GM19468 (cell line): ENCODE data around the gene VENTX.

Experiments used
- ATAC-seq: cut with Tn5 transposase; IDR thresholded peaks from one replicate; pipeline ENCODE4 v1.9.1; 2021; ENCODE audit warnings: mild to moderate bottlenecking, moderate library complexity, moderate number of reproducible peaks; ENCODE audit not compliant: unreplicated experiment; ENCODE audit errors: extremely low read depth

Gene VENTX

GRCh38 chr10:133270773-133271297 is 33.2 kb downstream of the VENTX start:
- ATAC-seq = no peak

DNA sequence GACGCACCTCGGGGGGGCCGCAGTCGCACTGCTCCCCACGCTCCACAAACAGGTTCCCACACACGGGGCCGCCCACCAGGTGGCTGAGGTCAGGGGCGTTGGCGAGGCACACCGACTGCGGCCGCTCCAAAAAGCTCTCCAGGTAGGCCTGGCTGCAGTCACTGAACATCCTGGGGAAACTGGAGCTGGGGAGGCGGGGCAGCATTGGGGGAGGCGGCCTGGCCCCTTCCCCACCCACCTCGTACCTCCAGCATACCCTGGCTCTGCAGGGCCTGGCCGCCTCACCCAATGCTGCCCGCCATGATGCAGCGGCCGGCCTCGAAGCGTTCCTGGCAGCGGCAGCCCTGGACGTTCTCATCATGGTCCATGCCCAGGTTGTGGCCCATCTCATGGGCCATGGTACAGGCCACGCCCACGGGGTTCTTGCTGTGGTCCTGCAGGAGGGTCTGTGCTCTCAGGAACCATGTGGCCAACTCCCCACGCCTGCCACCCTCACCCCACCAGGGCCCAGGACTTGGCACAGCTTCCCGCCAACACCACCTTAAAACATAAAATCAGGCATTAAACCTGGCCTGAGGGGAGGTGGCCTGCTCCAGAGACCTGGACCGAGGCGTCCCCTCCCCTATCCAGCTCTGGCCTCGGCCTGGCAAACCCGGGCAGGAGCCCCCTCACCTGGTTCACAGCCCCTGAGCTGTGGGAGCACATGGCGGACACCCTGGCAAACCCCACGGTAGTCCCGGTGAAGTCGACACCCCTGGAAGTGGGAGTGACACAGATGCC is 34.1 kb downstream of the VENTX start:
- ATAC-seq = no peak

- ATAC-seq = no peak
Observed at GRCh38 chr10:133272301-133272963, 34.8 kb downstream of the VENTX start.

GRCh38 chr10:133272964-133273420 is 35.3 kb downstream of the VENTX start:
- no peak for ATAC-seq

- ATAC-seq = no peak
Observed at GRCh38 chr10:133273534-133274143, 36.0 kb downstream of the VENTX start.

- ATAC-seq = peak; percentile 47
Observed at GRCh38 chr10:133274751-133275683, 37.4 kb downstream of the VENTX start.

DNA sequence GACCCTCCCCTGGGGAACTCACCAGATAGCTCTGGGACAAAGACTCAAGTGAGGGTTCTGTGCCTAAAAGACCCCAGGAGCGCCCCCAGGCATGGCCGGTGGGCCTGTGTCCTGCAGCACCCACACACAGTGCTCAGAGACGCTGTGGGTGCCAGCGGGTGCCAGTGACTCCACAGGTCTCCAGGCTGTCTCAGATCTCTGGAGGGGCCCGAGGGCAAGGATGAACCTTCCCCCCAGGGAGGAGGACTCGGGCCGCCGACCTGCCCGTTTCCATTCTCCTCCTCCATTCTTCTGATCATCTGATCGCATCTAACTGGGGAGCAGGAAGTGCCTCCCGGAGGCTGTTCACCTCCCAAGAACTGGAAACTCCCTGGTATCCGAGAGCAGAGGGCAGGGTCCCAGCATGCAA is 38.0 kb downstream of the VENTX start:
- no peak for ATAC-seq

GRCh38 chr10:133276100-133276434 is 38.4 kb downstream of the VENTX start:
- no peak for ATAC-seq

DNA sequence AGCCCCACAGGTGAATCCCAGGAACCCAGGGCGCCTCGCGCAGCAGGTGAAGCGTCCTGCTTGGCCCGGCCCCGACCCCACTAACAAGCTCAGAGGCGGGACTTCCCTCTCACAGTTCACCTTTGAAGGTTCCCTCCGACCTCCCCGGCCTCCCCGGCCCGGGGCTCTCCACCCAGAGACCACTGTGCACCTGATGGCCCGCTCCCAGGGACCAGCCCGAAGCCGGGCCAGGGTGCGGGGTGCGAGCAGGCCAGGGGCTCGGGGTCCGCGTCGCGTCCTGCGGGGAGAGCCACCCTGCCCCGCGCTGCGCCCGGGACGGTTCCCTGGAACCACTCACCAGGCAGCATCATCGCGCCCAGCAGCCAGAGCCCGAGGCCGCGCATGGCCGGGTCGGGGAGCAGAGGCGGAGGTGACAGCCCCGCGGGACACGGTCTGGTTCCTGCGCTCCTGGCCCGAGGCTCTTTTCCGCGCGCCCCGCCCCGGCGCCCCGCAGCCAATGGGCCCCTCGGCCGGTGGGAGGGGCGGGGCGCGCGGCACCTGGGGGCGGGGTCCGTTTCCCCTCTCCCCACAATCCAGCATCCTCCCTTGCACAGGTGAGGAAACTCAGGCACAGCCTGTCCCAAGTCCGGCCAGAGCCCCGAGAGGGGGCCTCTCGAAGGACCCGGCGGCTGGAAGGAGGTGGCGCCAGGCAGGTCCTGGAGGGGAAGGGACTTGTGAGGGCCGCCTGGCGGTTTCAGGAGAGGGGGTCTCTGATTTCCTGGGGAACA is 39.0 kb downstream of the VENTX start, which contains the start of gene ADAM8:
Gene ADAM8, minus strand, starts transcription at position 434 of the 767 bp plus-strand sequence. Its CDS starts 51 bp downstream, at position 383.
- no peak for ATAC-seq

DNA sequence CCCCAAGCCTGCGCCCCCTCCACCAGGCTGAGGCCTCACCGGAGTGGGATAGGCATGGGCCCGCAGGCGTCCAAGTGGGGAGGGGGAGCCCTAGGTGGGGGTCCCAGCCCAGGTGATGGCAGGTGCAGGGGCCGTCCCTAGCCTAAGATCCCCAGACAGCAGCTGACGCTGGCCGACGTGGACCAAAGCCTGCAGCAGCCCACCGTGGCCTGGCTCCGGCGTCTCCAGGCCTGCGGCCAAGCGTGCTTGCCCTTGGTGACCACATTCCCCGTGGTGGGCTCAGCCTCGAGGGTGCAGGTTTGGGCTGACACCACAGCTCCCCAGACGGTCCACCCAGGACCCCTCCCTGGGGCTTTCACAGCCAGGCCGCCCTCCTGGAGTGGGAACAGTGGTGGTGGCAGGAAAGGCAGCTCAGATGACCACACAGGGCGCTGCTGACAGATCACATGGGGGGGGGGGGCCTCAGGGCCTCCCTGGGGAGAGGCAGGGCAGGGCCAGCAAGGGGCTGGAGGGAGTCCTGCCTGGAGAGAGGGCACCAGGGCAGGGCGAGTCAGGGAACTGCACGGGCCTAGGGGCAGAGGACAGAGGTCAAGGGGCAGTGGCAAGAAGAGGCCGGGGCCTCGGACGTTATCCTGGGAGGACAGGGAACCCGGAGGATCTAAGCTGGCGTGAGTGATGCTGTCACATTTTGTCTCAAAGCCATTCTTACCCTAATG is 39.8 kb downstream of the VENTX start:
- no peak for ATAC-seq

DNA sequence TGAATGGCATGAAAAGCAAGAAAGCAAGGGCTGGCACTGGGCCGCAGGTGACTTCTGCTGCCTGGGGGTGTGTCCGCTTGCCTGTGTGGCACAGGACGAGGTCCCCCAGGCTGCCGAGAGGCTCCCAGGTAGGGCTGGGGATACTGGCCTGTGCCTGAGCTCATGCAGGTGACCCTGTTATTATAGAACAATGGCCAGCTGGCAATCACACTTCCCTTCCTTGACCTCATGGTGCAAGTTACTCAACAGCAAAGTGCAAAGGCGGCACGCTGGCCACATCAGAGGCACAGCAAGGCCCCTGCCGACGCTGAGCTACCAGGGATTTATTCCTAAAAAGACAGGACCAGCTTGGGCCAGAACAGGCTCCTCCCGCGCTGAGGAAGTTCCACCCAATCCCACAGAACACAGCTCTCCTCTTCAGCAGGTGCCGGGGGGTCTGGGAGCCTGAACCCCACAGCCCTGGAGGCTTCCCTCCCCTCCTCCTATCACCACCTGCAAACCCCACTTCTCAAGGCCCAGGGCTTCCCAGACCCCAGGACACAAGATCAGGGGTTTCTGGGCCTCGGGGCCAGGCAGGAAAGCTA is 40.4 kb downstream of the VENTX start:
- ATAC-seq = no peak

DNA sequence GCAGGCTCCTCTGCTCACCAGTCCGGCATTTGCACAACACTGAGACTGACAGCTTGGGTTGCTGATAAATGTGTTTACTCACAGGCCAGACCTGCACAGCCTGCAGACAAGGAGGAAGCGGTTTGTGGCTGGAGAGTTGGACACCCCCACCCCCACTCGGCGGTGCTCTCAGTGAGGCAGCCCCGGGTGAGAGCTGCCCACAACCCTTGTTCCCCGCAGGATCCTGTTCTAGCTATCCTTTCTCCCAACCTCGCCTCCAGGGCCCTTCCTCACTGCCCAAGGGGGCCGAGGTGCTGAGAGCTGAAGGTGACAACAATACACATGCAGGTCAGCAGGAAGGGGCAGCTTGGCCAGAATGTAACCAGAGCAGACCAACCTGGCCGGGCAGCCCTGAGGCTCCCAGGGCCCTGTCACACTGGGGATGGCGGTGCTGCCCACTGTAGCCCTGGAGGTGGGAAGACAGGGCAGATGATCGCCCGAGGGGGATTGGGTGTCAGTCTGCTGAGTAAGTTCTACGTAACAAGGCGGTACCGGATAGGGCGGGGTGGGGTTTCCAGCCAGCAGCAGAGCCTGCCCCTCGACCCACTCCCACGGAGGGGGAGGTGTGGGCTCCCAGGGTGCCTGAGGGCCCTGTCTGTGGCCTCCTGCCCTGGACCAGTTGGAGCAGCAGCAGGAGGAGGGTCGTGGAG is 41.1 kb downstream of the VENTX start:
- no peak for ATAC-seq

GRCh38 chr10:133279326-133280226 is 41.9 kb downstream of the VENTX start:
- ATAC-seq = no peak

DNA sequence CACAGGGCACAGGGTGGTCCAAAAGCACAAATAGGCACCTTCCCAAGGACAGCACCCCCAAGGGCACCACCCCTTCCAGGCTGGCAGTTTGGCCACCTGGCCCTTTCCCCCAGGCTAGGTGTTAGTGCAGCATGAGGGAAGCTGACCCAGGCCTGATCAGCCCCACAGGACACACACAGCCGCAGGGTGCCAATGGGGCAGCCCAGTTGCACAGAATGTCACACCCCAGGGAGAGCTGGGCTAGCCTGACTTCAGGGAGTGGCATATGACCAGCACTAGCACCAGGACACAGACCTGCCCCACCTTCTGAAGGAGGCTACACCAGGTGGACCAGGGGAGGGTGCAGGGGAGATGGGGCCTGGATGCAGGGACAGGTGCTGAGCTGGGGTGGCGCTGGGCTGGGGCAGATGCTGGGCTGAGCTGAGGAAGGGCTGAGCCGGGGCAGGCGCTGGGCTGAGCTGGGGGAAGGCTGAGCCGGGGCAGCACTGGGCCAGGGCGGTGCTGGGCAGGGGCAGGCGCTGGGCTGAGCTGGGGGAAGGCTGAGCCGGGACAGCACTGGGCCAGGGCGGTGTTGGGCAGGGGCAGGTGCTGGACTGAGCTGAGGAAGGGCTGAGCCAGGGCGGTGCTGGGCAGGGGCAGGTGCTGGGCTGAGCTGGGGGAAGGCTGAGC is 42.9 kb downstream of the VENTX start:
- no peak for ATAC-seq

GRCh38 chr10:133281084-133281483 is 43.4 kb downstream of the VENTX start:
- no peak for ATAC-seq
